Measurements from ENCODE around the gene OR2A42. TPM values are rescaled to one million over a fixed set of nuclear protein-coding genes. Genes with fewer than 3 reads are reported as not detected.
"Not testable (repeated sequence)": the region's sequence is repeated elsewhere in the genome, so short reads cannot be mapped to it uniquely, and the experiment has no call there.

The OR2A42 gene
- total RNA-seq = 0.10 TPM in 1 of 2 replicates, not detected in the other
- 0.05 TPM for total RNA-seq (2013)
- 0.13 and 0.31 TPM in 2 replicates for polyA plus RNA-seq
- 0.21 TPM in 1 of 2 replicates, not detected in the other for polyA minus RNA-seq

DNA sequence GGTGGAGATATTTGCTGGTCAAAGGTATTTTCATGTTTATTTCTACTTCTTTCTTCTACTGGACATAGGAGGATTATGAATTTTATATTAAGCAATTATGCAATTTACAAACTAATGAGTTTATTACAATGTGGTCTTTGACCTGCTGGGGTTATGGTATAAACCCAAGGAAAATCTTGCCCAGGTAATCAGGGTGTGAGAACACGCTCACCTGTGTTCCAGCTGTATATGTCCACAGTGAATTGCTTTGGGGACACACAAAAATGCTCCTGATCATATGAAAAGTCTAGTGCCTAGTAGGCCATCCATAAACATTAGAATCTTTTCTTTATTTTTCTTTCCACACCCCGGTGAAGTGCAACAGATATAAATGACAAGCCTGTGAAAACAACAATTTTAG is at the start of gene OR2A42:
TSS of gene OR2A42 (minus strand) at position 241 of the 400 bp plus-strand sequence. CDS start 6,762 bp downstream, outside the sequence.
- H3K79me2 ChIP-seq (ENCODE audit: control insufficient read depth, insufficient read depth, low read length); H3K4me2 ChIP-seq (replicated peaks; ENCODE audit: low read depth, low read length, poor library complexity, severe bottlenecking); H3K4me1 Mint-ChIP-seq; CTCF ChIA-PET; H3K9me3 Mint-ChIP-seq (ENCODE audit: insufficient read depth); H3K4me3 ChIP-seq (ENCODE audit: control extremely low read depth in 1 of 5, extremely low read depth in 1 of 5, insufficient read depth in 1 of 5, low read depth in 2 of 5, low read length in 4 of 5); H2AFZ ChIP-seq (ENCODE audit: insufficient read depth, low read depth, low read length, poor library complexity, severe bottlenecking); H3K4me3 Mint-ChIP-seq; H3K27ac ChIP-seq (ENCODE audit: low read length in 2 of 2); H3K9ac ChIP-seq (ENCODE audit: low read length); DNase-seq; ATAC-seq (ENCODE audit: low read depth); POLR2A ChIA-PET; H3K9me3 ChIP-seq (ENCODE audit: control extremely low read depth in 1 of 3, control insufficient read depth in 2 of 3, insufficient read depth in 1 of 3, low read length in 2 of 3); H3K27me3 ChIP-seq (replicated peaks in 1 of 4; ENCODE audit: control extremely low read depth in 1 of 4, control insufficient read depth in 3 of 4, insufficient read depth in 4 of 4, low read length in 3 of 4); intact Hi-C loops (cut with micrococcal nuclease); H3K36me3 ChIP-seq (replicated peaks in 1 of 2; ENCODE audit: control extremely low read depth in 1 of 2, control insufficient read depth in 1 of 2, extremely low read depth in 1 of 2, insufficient read depth in 2 of 2, low read length in 1 of 2); H3K4me1 ChIP-seq (ENCODE audit: control insufficient read depth in 2 of 2, insufficient read depth in 2 of 2, low read length in 2 of 2); H3K27ac Mint-ChIP-seq; H4K20me1 ChIP-seq (ENCODE audit: control insufficient read depth, insufficient read depth, low read length, poor library complexity, severe bottlenecking); H3K27me3 Mint-ChIP-seq: not testable (repeated sequence)
- WGBS (ENCODE audit: insufficient coverage) = no CpG with 5 or more reads among the region's 2 CpGs

GRCh38 chr7:144287171-144287784 is 47.9 kb upstream of the OR2A42 start:
- H2AFZ ChIP-seq (ENCODE audit: insufficient read depth, low read depth, low read length, poor library complexity, severe bottlenecking); H3K4me3 Mint-ChIP-seq; H3K79me2 ChIP-seq (ENCODE audit: control insufficient read depth, insufficient read depth, low read length); H3K36me3 ChIP-seq (replicated peaks in 1 of 2; ENCODE audit: control extremely low read depth in 1 of 2, control insufficient read depth in 1 of 2, extremely low read depth in 1 of 2, insufficient read depth in 2 of 2, low read length in 1 of 2); H3K9me3 Mint-ChIP-seq (ENCODE audit: insufficient read depth); H3K4me2 ChIP-seq (replicated peaks; ENCODE audit: low read depth, low read length, poor library complexity, severe bottlenecking); intact Hi-C loops (cut with micrococcal nuclease); ATAC-seq (ENCODE audit: low read depth); POLR2A ChIA-PET; H3K27me3 Mint-ChIP-seq; H4K20me1 ChIP-seq (ENCODE audit: control insufficient read depth, insufficient read depth, low read length, poor library complexity, severe bottlenecking); DNase-seq; CTCF ChIA-PET; H3K9ac ChIP-seq (ENCODE audit: low read length); H3K9me3 ChIP-seq (ENCODE audit: control extremely low read depth in 1 of 3, control insufficient read depth in 2 of 3, insufficient read depth in 1 of 3, low read length in 2 of 3); H3K4me1 Mint-ChIP-seq; H3K27ac ChIP-seq (ENCODE audit: low read length in 2 of 2); H3K27ac Mint-ChIP-seq; H3K4me1 ChIP-seq (ENCODE audit: control insufficient read depth in 2 of 2, insufficient read depth in 2 of 2, low read length in 2 of 2); H3K4me3 ChIP-seq (ENCODE audit: control extremely low read depth in 1 of 5, extremely low read depth in 1 of 5, insufficient read depth in 1 of 5, low read depth in 2 of 5, low read length in 4 of 5); H3K27me3 ChIP-seq (replicated peaks in 1 of 4; ENCODE audit: control extremely low read depth in 1 of 4, control insufficient read depth in 3 of 4, insufficient read depth in 4 of 4, low read length in 3 of 4): not testable (repeated sequence)
- WGBS (ENCODE audit: insufficient coverage) = no CpG with 5 or more reads among the region's 3 CpGs

DNA sequence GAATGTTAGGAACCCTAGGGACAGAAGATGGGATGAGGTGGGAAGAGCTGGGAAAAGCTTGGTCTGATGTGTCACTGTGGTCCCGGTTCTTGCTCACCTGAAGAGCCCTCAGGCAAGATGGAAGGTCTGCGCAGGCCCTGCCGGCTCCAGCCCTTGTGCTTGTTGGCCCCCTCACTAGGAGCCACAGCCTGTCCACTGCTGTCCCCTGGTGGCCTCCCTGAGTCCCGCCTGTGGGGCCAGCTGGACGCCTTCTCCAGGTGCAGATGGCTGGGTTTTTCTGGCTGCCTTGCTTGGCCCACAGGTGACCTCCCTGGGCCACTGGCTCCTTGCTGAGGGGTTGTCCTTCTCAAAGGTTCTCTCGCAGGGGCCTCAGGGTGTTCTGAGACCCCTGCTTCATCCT is 44.3 kb upstream of the OR2A42 start:
- H3K9me3 Mint-ChIP-seq (ENCODE audit: insufficient read depth); H3K27ac ChIP-seq (ENCODE audit: low read length in 2 of 2); CTCF ChIA-PET; intact Hi-C loops (cut with micrococcal nuclease); H3K79me2 ChIP-seq (ENCODE audit: control insufficient read depth, insufficient read depth, low read length); DNase-seq; H3K27me3 Mint-ChIP-seq; H3K4me1 ChIP-seq (ENCODE audit: control insufficient read depth in 2 of 2, insufficient read depth in 2 of 2, low read length in 2 of 2); H4K20me1 ChIP-seq (ENCODE audit: control insufficient read depth, insufficient read depth, low read length, poor library complexity, severe bottlenecking); H2AFZ ChIP-seq (ENCODE audit: insufficient read depth, low read depth, low read length, poor library complexity, severe bottlenecking); H3K4me1 Mint-ChIP-seq; H3K27me3 ChIP-seq (replicated peaks in 1 of 4; ENCODE audit: control extremely low read depth in 1 of 4, control insufficient read depth in 3 of 4, insufficient read depth in 4 of 4, low read length in 3 of 4); H3K36me3 ChIP-seq (replicated peaks in 1 of 2; ENCODE audit: control extremely low read depth in 1 of 2, control insufficient read depth in 1 of 2, extremely low read depth in 1 of 2, insufficient read depth in 2 of 2, low read length in 1 of 2); H3K4me2 ChIP-seq (replicated peaks; ENCODE audit: low read depth, low read length, poor library complexity, severe bottlenecking); H3K27ac Mint-ChIP-seq; POLR2A ChIA-PET; H3K9ac ChIP-seq (ENCODE audit: low read length); H3K4me3 Mint-ChIP-seq; ATAC-seq (ENCODE audit: low read depth); H3K9me3 ChIP-seq (ENCODE audit: control extremely low read depth in 1 of 3, control insufficient read depth in 2 of 3, insufficient read depth in 1 of 3, low read length in 2 of 3); H3K4me3 ChIP-seq (ENCODE audit: control extremely low read depth in 1 of 5, extremely low read depth in 1 of 5, insufficient read depth in 1 of 5, low read depth in 2 of 5, low read length in 4 of 5): not testable (repeated sequence)
- no CpG with 5 or more reads among the region's 6 CpGs for WGBS (ENCODE audit: insufficient coverage)

DNA sequence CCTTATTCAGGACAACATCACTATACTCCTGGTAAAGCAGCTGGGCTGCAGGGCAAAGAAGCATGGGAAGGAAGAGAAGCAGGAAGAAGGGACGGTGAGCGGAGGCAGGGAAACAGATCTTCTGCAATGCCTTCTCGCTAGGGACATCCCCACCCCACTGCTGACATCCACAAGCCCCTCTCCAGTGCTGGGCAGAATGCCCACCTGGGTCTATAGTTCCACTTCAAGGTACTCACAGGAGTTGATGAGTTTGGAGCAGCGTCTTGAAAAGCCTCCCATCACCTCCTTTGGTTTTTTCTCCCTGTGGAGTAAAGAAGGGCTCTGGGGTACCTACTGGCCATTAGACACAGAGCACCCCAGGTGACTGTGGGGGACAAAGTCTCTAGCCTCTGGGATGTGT is 43.1 kb upstream of the OR2A42 start:
- H3K27ac Mint-ChIP-seq; H3K36me3 ChIP-seq (replicated peaks in 1 of 2; ENCODE audit: control extremely low read depth in 1 of 2, control insufficient read depth in 1 of 2, extremely low read depth in 1 of 2, insufficient read depth in 2 of 2, low read length in 1 of 2); H3K27me3 ChIP-seq (replicated peaks in 1 of 4; ENCODE audit: control extremely low read depth in 1 of 4, control insufficient read depth in 3 of 4, insufficient read depth in 4 of 4, low read length in 3 of 4); H4K20me1 ChIP-seq (ENCODE audit: control insufficient read depth, insufficient read depth, low read length, poor library complexity, severe bottlenecking); H3K4me2 ChIP-seq (replicated peaks; ENCODE audit: low read depth, low read length, poor library complexity, severe bottlenecking); H3K9me3 ChIP-seq (ENCODE audit: control extremely low read depth in 1 of 3, control insufficient read depth in 2 of 3, insufficient read depth in 1 of 3, low read length in 2 of 3); CTCF ChIA-PET; H2AFZ ChIP-seq (ENCODE audit: insufficient read depth, low read depth, low read length, poor library complexity, severe bottlenecking); DNase-seq; POLR2A ChIA-PET; H3K27ac ChIP-seq (ENCODE audit: low read length in 2 of 2); H3K79me2 ChIP-seq (ENCODE audit: control insufficient read depth, insufficient read depth, low read length); H3K27me3 Mint-ChIP-seq; H3K4me3 Mint-ChIP-seq; intact Hi-C loops (cut with micrococcal nuclease); H3K4me1 ChIP-seq (ENCODE audit: control insufficient read depth in 2 of 2, insufficient read depth in 2 of 2, low read length in 2 of 2); H3K9me3 Mint-ChIP-seq (ENCODE audit: insufficient read depth); H3K9ac ChIP-seq (ENCODE audit: low read length); H3K4me3 ChIP-seq (ENCODE audit: control extremely low read depth in 1 of 5, extremely low read depth in 1 of 5, insufficient read depth in 1 of 5, low read depth in 2 of 5, low read length in 4 of 5); H3K4me1 Mint-ChIP-seq; ATAC-seq (ENCODE audit: low read depth): not testable (repeated sequence)
- WGBS (ENCODE audit: insufficient coverage) = 100% methylated on average over 1 of the region's 4 CpGs
